ENCODE data around the gene POLR1E.

DNA sequence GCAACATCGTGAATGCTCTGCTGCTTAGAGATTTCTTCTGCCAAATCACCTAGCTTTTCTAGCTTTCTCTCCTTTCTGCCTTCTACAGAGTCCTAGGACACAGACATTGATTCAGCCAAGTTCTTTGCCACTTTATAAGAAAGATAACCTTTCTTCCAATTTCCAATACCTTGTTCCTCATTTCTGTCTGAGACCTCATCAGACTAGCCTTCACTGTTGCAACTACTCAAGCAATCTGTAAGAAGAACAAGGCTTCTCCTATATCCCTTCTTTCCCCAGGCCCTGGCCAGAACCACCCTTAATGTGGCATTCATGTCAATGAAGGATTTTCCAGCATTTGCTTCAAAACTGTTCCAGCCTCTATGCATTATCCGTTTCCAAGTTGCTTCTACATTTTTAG lies 66.1 kb downstream of the POLR1E start:
- TF ChIP-seq, protein P1, sequence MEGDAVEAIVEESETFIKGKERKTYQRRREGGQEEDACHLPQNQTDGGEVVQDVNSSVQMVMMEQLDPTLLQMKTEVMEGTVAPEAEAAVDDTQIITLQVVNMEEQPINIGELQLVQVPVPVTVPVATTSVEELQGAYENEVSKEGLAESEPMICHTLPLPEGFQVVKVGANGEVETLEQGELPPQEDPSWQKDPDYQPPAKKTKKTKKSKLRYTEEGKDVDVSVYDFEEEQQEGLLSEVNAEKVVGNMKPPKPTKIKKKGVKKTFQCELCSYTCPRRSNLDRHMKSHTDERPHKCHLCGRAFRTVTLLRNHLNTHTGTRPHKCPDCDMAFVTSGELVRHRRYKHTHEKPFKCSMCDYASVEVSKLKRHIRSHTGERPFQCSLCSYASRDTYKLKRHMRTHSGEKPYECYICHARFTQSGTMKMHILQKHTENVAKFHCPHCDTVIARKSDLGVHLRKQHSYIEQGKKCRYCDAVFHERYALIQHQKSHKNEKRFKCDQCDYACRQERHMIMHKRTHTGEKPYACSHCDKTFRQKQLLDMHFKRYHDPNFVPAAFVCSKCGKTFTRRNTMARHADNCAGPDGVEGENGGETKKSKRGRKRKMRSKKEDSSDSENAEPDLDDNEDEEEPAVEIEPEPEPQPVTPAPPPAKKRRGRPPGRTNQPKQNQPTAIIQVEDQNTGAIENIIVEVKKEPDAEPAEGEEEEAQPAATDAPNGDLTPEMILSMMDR (IDR thresholded peaks at IDR 0.05), result no peak
- TF ChIP-seq POLR2AphosphoS5 (IDR thresholded peaks at IDR 0.05) (no peak), POLR2A (IDR thresholded peaks at IDR 0.05) (no peak), EP300 (IDR thresholded peaks at IDR 0.05) (no peak)
